ENCODE measurements around the gene SUPT16H. TPM values are rescaled to one million over a fixed set of nuclear protein-coding genes. Genes with fewer than 3 reads are reported as not detected.

The SUPT16H gene
- total and polyA plus RNA-seq, 8 donors: 14.8 to 31.6 (median 19.9) TPM

DNA sequence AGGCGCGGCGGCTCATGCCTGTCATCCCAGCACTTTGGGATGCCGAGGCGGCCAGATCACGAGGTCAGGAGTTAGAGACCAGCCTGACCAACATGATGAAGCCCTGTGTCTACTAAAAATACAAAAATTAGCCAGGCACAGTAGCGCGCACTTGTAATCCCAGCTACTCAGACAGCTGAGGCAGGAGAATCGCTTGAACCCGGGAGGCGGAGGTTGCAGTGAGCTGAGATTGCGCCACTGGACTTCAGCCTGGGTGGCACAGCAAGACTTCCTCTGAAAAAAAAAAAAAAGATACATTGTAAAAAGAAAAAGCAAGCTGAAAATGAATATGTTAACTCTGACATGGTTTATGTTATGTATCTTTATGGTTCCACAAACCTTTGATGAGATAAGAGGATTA, 70.3 kb downstream of the SUPT16H start:
- 80 to 81% methylated on average over 12 of the region's 12 CpGs for WGBS, 2 donors
- DNase-seq (no peak), FAIRE-seq (no peak), ATAC-seq (no peak)
- no peaks in the 10 kb centered on the region for H3K36me3 ChIP-seq
- peaks cover 0 to 3% (median 0%) of the 10 kb centered on the region in 3 donors for H3K4me1 ChIP-seq
- intact Hi-C loops (cut with DNase I): no loop called here
- no peaks in the 10 kb centered on the region for H3K9me3 ChIP-seq
- TF ChIP-seq, protein P1, sequence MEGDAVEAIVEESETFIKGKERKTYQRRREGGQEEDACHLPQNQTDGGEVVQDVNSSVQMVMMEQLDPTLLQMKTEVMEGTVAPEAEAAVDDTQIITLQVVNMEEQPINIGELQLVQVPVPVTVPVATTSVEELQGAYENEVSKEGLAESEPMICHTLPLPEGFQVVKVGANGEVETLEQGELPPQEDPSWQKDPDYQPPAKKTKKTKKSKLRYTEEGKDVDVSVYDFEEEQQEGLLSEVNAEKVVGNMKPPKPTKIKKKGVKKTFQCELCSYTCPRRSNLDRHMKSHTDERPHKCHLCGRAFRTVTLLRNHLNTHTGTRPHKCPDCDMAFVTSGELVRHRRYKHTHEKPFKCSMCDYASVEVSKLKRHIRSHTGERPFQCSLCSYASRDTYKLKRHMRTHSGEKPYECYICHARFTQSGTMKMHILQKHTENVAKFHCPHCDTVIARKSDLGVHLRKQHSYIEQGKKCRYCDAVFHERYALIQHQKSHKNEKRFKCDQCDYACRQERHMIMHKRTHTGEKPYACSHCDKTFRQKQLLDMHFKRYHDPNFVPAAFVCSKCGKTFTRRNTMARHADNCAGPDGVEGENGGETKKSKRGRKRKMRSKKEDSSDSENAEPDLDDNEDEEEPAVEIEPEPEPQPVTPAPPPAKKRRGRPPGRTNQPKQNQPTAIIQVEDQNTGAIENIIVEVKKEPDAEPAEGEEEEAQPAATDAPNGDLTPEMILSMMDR (IDR thresholded peaks at IDR 0.05): no peak
- H3K4me3 ChIP-seq: no peak overlapping the region
- no peaks in the 10 kb centered on the region for H3K27me3 ChIP-seq
- no peak overlapping the region for H3K27ac ChIP-seq

DNA sequence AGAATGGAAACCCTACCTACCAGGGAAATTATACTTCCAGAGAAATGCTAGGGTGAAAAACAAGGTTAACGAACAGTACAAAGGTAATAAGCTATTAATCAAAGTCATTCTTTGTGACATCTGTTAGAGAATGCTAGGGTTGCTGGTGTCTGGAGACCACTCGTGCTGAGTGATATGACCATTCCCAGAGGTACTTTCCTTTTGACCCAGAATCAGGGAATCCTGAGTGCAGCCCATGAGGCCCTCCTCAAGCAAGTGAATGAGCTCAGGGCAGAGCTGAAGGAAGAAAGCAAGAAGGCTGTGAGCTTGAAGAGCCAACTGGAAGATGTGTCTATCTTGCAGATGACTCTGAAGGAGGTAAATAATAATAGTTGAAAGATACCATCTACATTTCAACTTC, 72.2 kb downstream of the SUPT16H start:
- Histone ChIP-seq H3K9me3 (no peaks in the 10 kb centered on the region), H3K4me3 (no peak overlapping the region), H3K36me3 (no peaks in the 10 kb centered on the region), H3K27ac (no peak overlapping the region), H3K4me1 (peaks cover 0 to 8% (median 8%) of the 10 kb centered on the region in 3 donors), H3K27me3 (no peaks in the 10 kb centered on the region)
- TF ChIP-seq, protein P1 (IDR thresholded peaks at IDR 0.05): no peak
- FAIRE-seq: no peak
- intact Hi-C loops (cut with DNase I): no loop called here
- DNase-seq: no peak
- ATAC-seq: no peak
- 61 to 62% methylated on average over 2 of the region's 2 CpGs for WGBS, 2 donors

DNA sequence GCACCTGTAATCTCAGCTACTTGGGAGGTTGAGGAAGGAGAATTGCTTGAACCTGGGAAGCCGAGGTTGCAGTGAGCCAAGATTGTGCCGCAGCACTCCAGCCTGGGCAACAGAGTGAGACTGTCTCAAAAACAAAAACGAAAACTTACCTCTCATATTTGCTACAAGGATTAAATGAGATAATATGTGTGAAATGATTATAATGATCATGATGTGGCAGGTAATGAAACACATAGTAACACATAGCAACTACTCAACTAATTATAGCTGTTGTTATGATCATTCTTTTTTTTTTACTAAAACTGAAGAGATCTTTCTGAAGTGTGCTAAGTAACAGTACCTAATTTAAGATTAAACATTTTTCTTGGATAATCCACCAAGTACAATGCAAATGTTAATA, 73.9 kb downstream of the SUPT16H start:
- no peak for FAIRE-seq
- H3K9me3 ChIP-seq: no peaks in the 10 kb centered on the region
- no peak for ATAC-seq
- no peaks in the 10 kb centered on the region for H3K36me3 ChIP-seq
- no peaks in the 10 kb centered on the region for H3K27me3 ChIP-seq
- intact Hi-C loops (cut with DNase I): no loop called here
- TF ChIP-seq, protein P1 (IDR thresholded peaks at IDR 0.05): no peak
- H3K27ac ChIP-seq: no peak overlapping the region
- 92 to 93% methylated on average over 3 of the region's 3 CpGs for WGBS, 2 donors
- peaks cover 0 to 8% (median 8%) of the 10 kb centered on the region in 3 donors for H3K4me1 ChIP-seq
- no peak for DNase-seq
- no peak overlapping the region for H3K4me3 ChIP-seq

DNA sequence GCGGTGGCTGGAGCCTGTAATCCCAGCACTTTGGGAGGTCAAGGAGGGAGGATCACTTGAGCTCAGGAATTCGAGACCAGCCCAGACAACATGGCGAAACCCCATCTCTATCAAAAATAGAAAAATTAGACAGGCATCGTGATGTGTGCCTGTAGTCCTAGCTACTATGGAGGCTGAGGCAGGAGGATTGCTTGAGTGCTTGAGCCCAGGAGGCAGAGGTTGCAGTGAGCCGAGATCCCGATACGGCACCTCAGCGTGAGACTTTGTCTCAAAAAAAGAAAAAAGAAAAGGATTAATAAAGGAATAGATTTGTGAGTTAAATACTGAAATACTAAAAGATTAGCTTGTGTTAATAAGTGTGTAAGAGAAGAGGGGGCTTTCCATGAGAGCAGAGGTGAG, 74.6 kb downstream of the SUPT16H start:
- no peak for FAIRE-seq
- WGBS, 2 donors: 75 to 76% methylated on average over 8 of the region's 8 CpGs
- Histone ChIP-seq H3K4me1 (peaks cover 0 to 8% (median 8%) of the 10 kb centered on the region in 3 donors), H3K36me3 (no peaks in the 10 kb centered on the region), H3K27me3 (no peaks in the 10 kb centered on the region), H3K4me3 (peak overlapping the region in 3 of 4 donors; percentile 12 to 45 (median 34)), H3K27ac (peak overlapping the region; percentile 44 to 86 (median 68)), H3K9me3 (no peaks in the 10 kb centered on the region)
- intact Hi-C loops (cut with DNase I): no loop called here
- DNase-seq: no peak
- peak in 3 of 4 donors; percentile 1 to 6 (median 2) for ATAC-seq
- TF ChIP-seq, protein P1 (IDR thresholded peaks at IDR 0.05): no peak

DNA sequence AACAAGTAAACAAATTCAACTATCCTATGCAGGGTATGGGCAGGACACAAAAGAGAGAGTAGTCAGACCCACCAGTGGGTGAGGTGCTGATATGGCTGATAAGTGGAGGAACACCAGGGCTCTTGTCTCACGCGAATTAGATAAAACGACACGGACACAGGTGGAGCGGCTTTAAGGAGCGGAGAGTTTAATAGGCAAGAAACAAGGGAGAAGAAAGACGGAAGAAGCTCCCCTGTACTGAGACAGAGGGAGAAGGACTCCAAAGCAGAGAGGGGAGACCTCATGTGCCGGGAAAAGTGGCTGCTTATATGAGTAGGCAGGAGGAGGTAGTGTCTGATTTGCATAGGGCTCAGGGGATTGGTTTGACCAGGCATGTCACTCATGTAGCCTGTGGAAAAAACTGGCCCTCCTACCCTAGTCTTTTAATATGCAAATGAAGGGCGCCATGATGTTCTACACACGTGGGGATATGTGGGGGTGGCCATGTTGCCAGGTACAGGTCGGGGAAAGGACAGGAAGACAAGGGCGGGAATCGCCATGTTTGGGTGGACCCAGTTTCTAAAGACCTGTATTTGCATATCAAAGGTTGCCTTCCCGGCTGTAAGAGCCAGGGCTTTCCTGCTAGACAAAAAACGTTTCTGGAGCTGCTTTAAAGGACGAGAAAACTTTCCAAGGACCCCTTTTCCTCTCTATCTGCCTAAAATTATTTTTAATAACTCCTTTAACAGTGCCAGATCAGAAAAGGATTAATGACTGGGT, 75.2 kb downstream of the SUPT16H start:
- 2 to 4% methylated on average over 16 of the region's 16 CpGs for WGBS, 2 donors
- TF ChIP-seq, protein P1 (IDR thresholded peaks at IDR 0.05): no peak
- peak overlapping the region; percentile 44 to 86 (median 69) for H3K27ac ChIP-seq
- no peaks in the 10 kb centered on the region for H3K36me3 ChIP-seq
- DNase-seq (peak; percentile 67 to 93 (median 91)), ATAC-seq (peak; percentile 92 to 95 (median 94)), FAIRE-seq (peak; percentile 86)
- H3K27me3 ChIP-seq: no peaks in the 10 kb centered on the region
- peak overlapping the region in 3 of 4 donors; percentile 12 to 45 (median 34) for H3K4me3 ChIP-seq
- intact Hi-C loops (cut with DNase I): no loop called here
- H3K9me3 ChIP-seq: no peaks in the 10 kb centered on the region
- H3K4me1 ChIP-seq: peaks cover 0 to 8% (median 8%) of the 10 kb centered on the region in 3 donors
